K562 (cell line): ENCODE results near the gene EMC9. TPM values are rescaled to one million over a fixed set of nuclear protein-coding genes. Genes with fewer than 3 reads are reported as not detected.

Experiments
- ATAC-seq: fragments of 200-7000 bp; cut with Tn5 transposase; 3 replicates; pipeline ENCODE4 v1.9.1; 2020; ENCODE audit warnings: moderate library complexity
- BruUV-seq: library from RNA; stranded (reverse); fragments of 400-500 nt; replicated peaks from 2 replicates; lab custom pipeline; 2021; lab: Mats Ljungman, UMichigan
- CTCF ChIA-PET: fragments of 300-600 bp; formaldehyde crosslinking; extraction: SDS; loops from one replicate; lab custom pipeline; 2021; ENCODE audit warnings: low intra/inter-chr PET ratio; lab: Yijun Ruan, JAX
- POLR2A ChIA-PET: fragments of 300-600, 350-650 bp; sonication (Branson Sonifier 250); formaldehyde crosslinking; extraction: SDS; loops from one replicate; lab custom pipeline; 2021; ENCODE audit warnings: antibody characterized with exemption, inconsistent platforms; lab: Yijun Ruan, JAX
- DNase-seq, 4 experiments: peaks; one replicate each; pipeline versions ENCODE4 v3.0.0 to v3.0.0-alpha.2; 2011 to 2018; ENCODE audit warnings: low spot score in 3 of 4, mixed read lengths in 3 of 4; ENCODE audit errors: extremely low read depth in 1 of 4
- FAIRE-seq: peaks from 2 replicates; lab custom pipeline; 2011; peaks lifted over from hg19 to GRCh38; lab: Jason Lieb, UNC
- H2AFZ ChIP-seq: 2 replicates; pipeline ENCODE4 v1.6.0; 2011; ENCODE audit warnings: low read depth, low read length, control low read depth, inconsistent platforms
- H3K27ac ChIP-seq: fragments of 200-600 bp; 3 replicates; pipeline ENCODE4 v1.8.0; 2011; ENCODE audit warnings: low read depth, mild to moderate bottlenecking, control low read depth, inconsistent platforms, low read length, moderate library complexity, mixed read lengths; ENCODE audit errors: extremely low read depth
- H3K27me3 ChIP-seq, 2 experiments: fragments of 300-600 bp in 1 of 2; 2 replicates in 1 of 2; 3 replicates in 1 of 2; pipeline versions ENCODE4 v1.6.0 to v1.8.0; 2011; ENCODE audit warnings: inconsistent platforms in 2 of 2, low read length in 2 of 2, mild to moderate bottlenecking in 1 of 2, mixed read lengths in 1 of 2, moderate library complexity in 1 of 2; ENCODE audit not compliant: control insufficient read depth in 2 of 2, insufficient read depth in 2 of 2
- H3K36me3 ChIP-seq: fragments of 300-600 bp; 3 replicates; pipeline ENCODE4 v1.8.0; 2011; ENCODE audit warnings: mild to moderate bottlenecking, low read length, inconsistent platforms; ENCODE audit not compliant: control insufficient read depth, insufficient read depth
- H3K4me1 ChIP-seq, 2 experiments: fragments of 200-600 bp in 1 of 2; replicated peaks in 1 of 2; 2 replicates in 1 of 2; 3 replicates in 1 of 2; pipeline versions ENCODE4 v1.5.1 to v1.8.0; 2011; ENCODE audit warnings: inconsistent platforms in 2 of 2, low read length in 2 of 2, mild to moderate bottlenecking in 1 of 2, mixed read lengths in 1 of 2, moderate library complexity in 1 of 2; ENCODE audit not compliant: control insufficient read depth in 2 of 2, insufficient read depth in 2 of 2
- H3K4me2 ChIP-seq: 2 replicates; pipeline ENCODE4 v1.6.1; 2011; ENCODE audit warnings: low read length, control low read depth, inconsistent platforms, mixed read lengths; ENCODE audit not compliant: insufficient read depth
- H3K4me3 ChIP-seq: fragments of 200-600 bp; sonication (generic), shearing (Covaris generic); 2 replicates; pipeline ENCODE4 v1.5.1; 2016; ENCODE audit warnings: control low read depth, inconsistent platforms
- H3K79me2 ChIP-seq: fragments of 200-600 bp; 3 replicates; pipeline ENCODE4 v1.8.0; 2011; ENCODE audit warnings: low read length, inconsistent platforms; ENCODE audit not compliant: control insufficient read depth, insufficient read depth
- H3K9ac ChIP-seq, 2 experiments: 2 replicates each; pipeline versions ENCODE4 v1.6.0 to v1.6.1; 2011; ENCODE audit warnings: low read depth in 2 of 2, low read length in 2 of 2, control low read depth in 1 of 2, inconsistent platforms in 1 of 2, mild to moderate bottlenecking in 1 of 2, mixed read lengths in 1 of 2; ENCODE audit not compliant: insufficient read depth in 1 of 2
- H3K9me1 ChIP-seq: one replicate; pipeline ENCODE4 v1.6.0; 2011; ENCODE audit warnings: inconsistent platforms, mild to moderate bottlenecking, low read length, moderate library complexity; ENCODE audit not compliant: control insufficient read depth, insufficient read depth
- H3K9me3 ChIP-seq: replicated peaks from 2 replicates; pipeline ENCODE4 v1.5.1; 2011; ENCODE audit warnings: low read depth, low read length, inconsistent platforms; ENCODE audit not compliant: control insufficient read depth, insufficient read depth
- H4K20me1 ChIP-seq: replicated peaks from 2 replicates; pipeline ENCODE4 v1.6.1; 2011; ENCODE audit warnings: low read length, inconsistent platforms, mixed read lengths; ENCODE audit not compliant: control insufficient read depth, insufficient read depth
- HES1 ChIP-seq: fragments of 450-650 bp; IDR thresholded peaks from 2 replicates; pipeline ENCODE4 v1.6.1; 2016; ENCODE audit warnings: low read depth, mild to moderate bottlenecking, moderate library complexity
- HNRNPL ChIP-seq: fragments of 200-400 bp; formaldehyde crosslinking; IDR thresholded peaks from 2 replicates; pipeline ENCODE4 v1.6.1; 2017; ENCODE audit warnings: low read depth, mild to moderate bottlenecking, low read length
- HOMEZ ChIP-seq: fragments of 250-450 bp; sonication (Bioruptor Pico); IDR thresholded peaks from 2 replicates; pipeline ENCODE4 v1.4.0; 2020; ENCODE audit warnings: mild to moderate bottlenecking, moderate library complexity
- IFI16 ChIP-seq: fragments of 250-450 bp; sonication (Bioruptor Pico); IDR thresholded peaks from 2 replicates; pipeline ENCODE4 v2.1.2; 2022; ENCODE audit warnings: mild to moderate bottlenecking, inconsistent platforms
- NFATC3 ChIP-seq: fragments of 450-650 bp; IDR thresholded peaks from 2 replicates; pipeline ENCODE4 v1.6.1; 2017; ENCODE audit warnings: mild to moderate bottlenecking
- NR2C1 ChIP-seq, 2 experiments: fragments of 450-650 bp; IDR thresholded peaks; 2 replicates each; pipeline ENCODE4 v1.6.1; 2017; ENCODE audit warnings: mild to moderate bottlenecking in 2 of 2, antibody characterized with exemption in 1 of 2, inconsistent platforms in 1 of 2, missing compliant biosample characterization in 1 of 2, missing genetic modification characterization in 1 of 2
- ZNF174 ChIP-seq: fragments of 250-450 bp; sonication (Bioruptor Pico); IDR thresholded peaks from 2 replicates; pipeline ENCODE4 v1.4.0; 2020; ENCODE audit warnings: mild to moderate bottlenecking
- WGBS: fragments of 100-300 bp; shearing (Covaris generic); methylation state at CpG from one replicate; pipeline ENCODE4 v1.1.6; 2016; ENCODE audit warnings: low coverage, mixed read lengths; ENCODE audit not compliant: insufficient coverage; ENCODE audit errors: missing lambda C conversion rate; 5-methylcytosine and 5-hydroxymethylcytosine counted together
- in situ Hi-C: fragments of 300-500 bp; cut with MboI; formaldehyde crosslinking; loops from 4 replicates; pipeline ENCODE4 v1.15.0; 2018; ENCODE audit warnings: inconsistent platforms, mixed read lengths
- intact Hi-C: fragments of 100-400 bp; cut with micrococcal nuclease; formaldehyde crosslinking; loops from 2 replicates; pipeline ENCODE4 v1.14.2; 2022
- polyA plus RNA-seq, 8 experiments: library from polyadenylated mRNA; depleted of rRNA in 4 of 8; stranded (reverse) in 5 of 8; unstranded in 3 of 8; fragments of >200 nt; fragmentation: Nextera tagmentation in 2 of 8; fragmentation: Illumina TruSeq in 1 of 8; extraction: Ambion mirVana in 2 of 8; extraction: Trizol in 1 of 8; gene quantifications; 2 replicates each; pipeline versions ENCODE4 v1.2.1 to v1.2.3, GENCODE V29; 2011 to 2014; ENCODE audit warnings: inconsistent platforms in 1 of 8, missing spikeins in 1 of 8
- total RNA-seq, 7 experiments: library from RNA; depleted of rRNA in 6 of 7; stranded (reverse); fragments of >200 nt in 6 of 7; fragmentation: Illumina TruSeq in 2 of 7; extraction: Trizol in 2 of 7; gene quantifications; 2 replicates each; pipeline versions ENCODE4 v1.2.1 to v1.2.3, GENCODE V29; 2011 to 2021; ENCODE audit warnings: low replicate concordance in 1 of 7

EMC9 gene
- total and polyA plus RNA-seq, 9 of the 15 experiments (the other 6 are each of a cell fraction or from before 2014, with no cell fraction given): 3.1 to 13.2 (median 7.8) TPM

- in situ Hi-C loops (no loop called here), intact Hi-C loops (no loop called here)
- no peak for ATAC-seq
- Histone ChIP-seq H3K4me2 (0 out of 2 replicates have a peak overlapping the region, but pooled peaks have one; percentile 37), H3K4me1 (peaks cover 10 to 23% of the 10 kb centered on the region in 2 experiments; a peak in 4 of 5 replicates), H2AFZ (no peak overlapping the region), H3K36me3 (peaks cover 70% of the 10 kb centered on the region; the same call in 2 of the 3 replicates), H3K9me1 (no peaks in the 10 kb centered on the region), H3K9ac (no peak overlapping the region), H3K27ac (no peak overlapping the region), H3K27me3 (no peaks in the 10 kb centered on the region), H3K9me3 (no peaks in the 10 kb centered on the region), H3K79me2 (peaks cover 10% of the 10 kb centered on the region; the same call in 2 of the 3 replicates), H3K4me3 (no peak overlapping the region), H4K20me1 (no peaks in the 10 kb centered on the region)
- ChIA-PET POLR2A (interaction anchor here (0.9 to 1.0 kb wide), 2 partner anchors 13 to 19 kb away, joined by 3 to 4 read pairs; partner anchors contain the start of gene PSME2), CTCF (interaction anchor here (0.8 kb wide), 1 partner anchor 146 kb away, joined by 4 read pairs; no protein-coding TSS in a partner anchor)
- no peak for FAIRE-seq
- BruUV-seq: no TSS peak
- TF ChIP-seq HNRNPL (0 out of 2 replicates have a peak, but pooled peaks have one; percentile 32), ZNF174 (CRISPR knock-in tag) (no peak)
- DNase-seq: no peak
- WGBS: 93% methylated on average over 6 of the region's 11 CpGs
Measured at GRCh38 chr14:24159777-24160498, 18.5 kb upstream of the EMC9 start.

- ATAC-seq: no peak
- POLR2A ChIA-PET: interaction anchor here (0.7 kb wide), 1 partner anchor 11 kb away, joined by 3 read pairs; the partner anchor contains the start of gene PSME2
- H3K36me3 ChIP-seq: peaks cover 58% of the 10 kb centered on the region; the same call in 2 of the 3 replicates
Measured at GRCh38 chr14:24157331-24157730, 15.9 kb upstream of the EMC9 start.

More at GRCh38 chr14:24157331-24157730, 15.9 kb upstream of the EMC9 start:
- no peaks in the 10 kb centered on the region for H4K20me1 ChIP-seq
- BruUV-seq: no TSS peak
- H3K27ac ChIP-seq: no peak overlapping the region
- no peak overlapping the region for H3K9ac ChIP-seq
- H3K4me2 ChIP-seq: no peak overlapping the region
- no peaks in the 10 kb centered on the region for H3K9me1 ChIP-seq
- CTCF ChIA-PET: no interaction called here
- H3K4me1 ChIP-seq: peaks cover 10 to 23% of the 10 kb centered on the region in 2 experiments; a peak in 4 of 5 replicates
- in situ Hi-C loops (no loop called here), intact Hi-C loops (no loop called here)
- no peaks in the 10 kb centered on the region for H3K27me3 ChIP-seq
- no peak overlapping the region for H2AFZ ChIP-seq
- DNase-seq (no peak), FAIRE-seq (no peak)
- H3K79me2 ChIP-seq: peaks cover 10% of the 10 kb centered on the region; the same call in 2 of the 3 replicates
- TF ChIP-seq HOMEZ (CRISPR knock-in tag) (no peak), IFI16 (CRISPR knock-in tag) (no peak), NFATC3 (no peak), NR2C1 (IDR thresholded peaks at IDR 0.05) (no peak), NR2C1 (tag; IDR thresholded peaks at IDR 0.05) (no peak), HES1 (no peak)
- no peak overlapping the region for H3K4me3 ChIP-seq
- H3K9me3 ChIP-seq: no peaks in the 10 kb centered on the region
- 94% methylated on average over 8 of the region's 12 CpGs for WGBS
